Measurements from ENCODE around the gene SAMD4A.

The SAMD4A gene

GRCh38 chr14:54703082-54703481, 136.2 kb downstream of the SAMD4A start:
- Histone ChIP-seq H3K27ac (ENCODE audit: poor library complexity, severe bottlenecking) (no peak overlapping the region), H3K9me3 (ENCODE audit: severe bottlenecking) (no peaks in the 10 kb centered on the region)

GRCh38 chr14:54703724-54704123, 136.8 kb downstream of the SAMD4A start:
- DNase-seq (ENCODE audit: low spot score), result no peak
- no peaks in the 10 kb centered on the region for H3K4me1 ChIP-seq (ENCODE audit: insufficient read depth, poor library complexity, severe bottlenecking)
- H3K9me3 ChIP-seq (ENCODE audit: severe bottlenecking), result no peaks in the 10 kb centered on the region
- no peak for ATAC-seq (ENCODE audit: low read depth)
- H3K27me3 ChIP-seq (ENCODE audit: insufficient read depth, poor library complexity, severe bottlenecking), result no peaks in the 10 kb centered on the region
- H3K4me3 ChIP-seq (ENCODE audit: severe bottlenecking), result no peak overlapping the region
- TF ChIP-seq CTCF (IDR thresholded peaks at IDR 0.05; ENCODE audit: poor library complexity, severe bottlenecking), result no peak
- no peak overlapping the region for H3K27ac ChIP-seq (ENCODE audit: poor library complexity, severe bottlenecking)
- H3K36me3 ChIP-seq (ENCODE audit: low read depth), result peaks cover 16% of the 10 kb centered on the region; the same call in 1 of the 2 replicates

More at GRCh38 chr14:54703082-54703481, 136.2 kb downstream of the SAMD4A start:
- Histone ChIP-seq H3K36me3 (ENCODE audit: low read depth) (peaks cover 16% of the 10 kb centered on the region; the same call in 1 of the 2 replicates), H3K4me1 (ENCODE audit: insufficient read depth, poor library complexity, severe bottlenecking) (peaks cover 4% of the 10 kb centered on the region), H3K27me3 (ENCODE audit: insufficient read depth, poor library complexity, severe bottlenecking) (no peaks in the 10 kb centered on the region), H3K4me3 (ENCODE audit: severe bottlenecking) (no peak overlapping the region)
- no peak for DNase-seq (ENCODE audit: low spot score)
- no peak for ATAC-seq (ENCODE audit: low read depth)
- no peak for TF ChIP-seq CTCF (IDR thresholded peaks at IDR 0.05; ENCODE audit: poor library complexity, severe bottlenecking)

GRCh38 chr14:54704768-54705167, 137.8 kb downstream of the SAMD4A start:
- DNase-seq (ENCODE audit: low spot score), result no peak
- TF ChIP-seq CTCF (IDR thresholded peaks at IDR 0.05; ENCODE audit: poor library complexity, severe bottlenecking), result no peak
- Histone ChIP-seq H3K36me3 (ENCODE audit: low read depth) (peaks cover 17% of the 10 kb centered on the region; the same call in 1 of the 2 replicates), H3K27me3 (ENCODE audit: insufficient read depth, poor library complexity, severe bottlenecking) (no peaks in the 10 kb centered on the region), H3K4me3 (ENCODE audit: severe bottlenecking) (no peak overlapping the region), H3K27ac (ENCODE audit: poor library complexity, severe bottlenecking) (no peak overlapping the region), H3K4me1 (ENCODE audit: insufficient read depth, poor library complexity, severe bottlenecking) (no peaks in the 10 kb centered on the region), H3K9me3 (ENCODE audit: severe bottlenecking) (no peaks in the 10 kb centered on the region)
- no peak for ATAC-seq (ENCODE audit: low read depth)

- H3K36me3 ChIP-seq (ENCODE audit: low read depth), result peaks cover 34% of the 10 kb centered on the region
- no peak overlapping the region for H3K4me3 ChIP-seq (ENCODE audit: severe bottlenecking)
- no peaks in the 10 kb centered on the region for H3K27me3 ChIP-seq (ENCODE audit: insufficient read depth, poor library complexity, severe bottlenecking)
- no peak for TF ChIP-seq CTCF (IDR thresholded peaks at IDR 0.05; ENCODE audit: poor library complexity, severe bottlenecking)
- no peaks in the 10 kb centered on the region for H3K4me1 ChIP-seq (ENCODE audit: insufficient read depth, poor library complexity, severe bottlenecking)
- H3K9me3 ChIP-seq (ENCODE audit: severe bottlenecking), result no peaks in the 10 kb centered on the region
- ATAC-seq (ENCODE audit: low read depth), result no peak
- H3K27ac ChIP-seq (ENCODE audit: poor library complexity, severe bottlenecking), result no peak overlapping the region
- DNase-seq (ENCODE audit: low spot score), result no peak
Measured at GRCh38 chr14:54706769-54707168, 139.8 kb downstream of the SAMD4A start.

- H3K27ac ChIP-seq (ENCODE audit: poor library complexity, severe bottlenecking), result no peak overlapping the region
- no peak overlapping the region for H3K4me3 ChIP-seq (ENCODE audit: severe bottlenecking)
- DNase-seq (ENCODE audit: low spot score) (no peak), ATAC-seq (ENCODE audit: low read depth) (no peak)
- no peaks in the 10 kb centered on the region for H3K4me1 ChIP-seq (ENCODE audit: insufficient read depth, poor library complexity, severe bottlenecking)
- H3K36me3 ChIP-seq (ENCODE audit: low read depth), result peaks cover 28% of the 10 kb centered on the region
- H3K27me3 ChIP-seq (ENCODE audit: insufficient read depth, poor library complexity, severe bottlenecking), result no peaks in the 10 kb centered on the region
- TF ChIP-seq CTCF (IDR thresholded peaks at IDR 0.05; ENCODE audit: poor library complexity, severe bottlenecking), result no peak
- no peaks in the 10 kb centered on the region for H3K9me3 ChIP-seq (ENCODE audit: severe bottlenecking)
Measured at GRCh38 chr14:54708161-54708560, 141.2 kb downstream of the SAMD4A start.

Measured in RWPE2 (cell line).